Left forelimb (tissue), 1 donor: ENCODE results near the gene DGCR8.
A peak's percentile ranks its signal among the peaks of the same experiment; 100 is the strongest.
"Not testable (repeated sequence)": the region's sequence is repeated elsewhere in the genome, so short reads cannot be mapped to it uniquely, and the experiment has no call there.

Experiments used
- DNase-seq: peaks from one replicate; pipeline ENCODE4 v3.0.0-alpha.2; 2018; ENCODE audit warnings: low spot score

The DGCR8 gene

GRCh38 chr22:20066617-20067383, 13.2 kb upstream of the DGCR8 start:
- no peak for DNase-seq

GRCh38 chr22:20067384-20067682, 12.7 kb upstream of the DGCR8 start:
- DNase-seq = not testable (repeated sequence)

- DNase-seq = no peak
These were observed 11.4 kb upstream of the DGCR8 start for GRCh38 chr22:20068640-20069039.

DNA sequence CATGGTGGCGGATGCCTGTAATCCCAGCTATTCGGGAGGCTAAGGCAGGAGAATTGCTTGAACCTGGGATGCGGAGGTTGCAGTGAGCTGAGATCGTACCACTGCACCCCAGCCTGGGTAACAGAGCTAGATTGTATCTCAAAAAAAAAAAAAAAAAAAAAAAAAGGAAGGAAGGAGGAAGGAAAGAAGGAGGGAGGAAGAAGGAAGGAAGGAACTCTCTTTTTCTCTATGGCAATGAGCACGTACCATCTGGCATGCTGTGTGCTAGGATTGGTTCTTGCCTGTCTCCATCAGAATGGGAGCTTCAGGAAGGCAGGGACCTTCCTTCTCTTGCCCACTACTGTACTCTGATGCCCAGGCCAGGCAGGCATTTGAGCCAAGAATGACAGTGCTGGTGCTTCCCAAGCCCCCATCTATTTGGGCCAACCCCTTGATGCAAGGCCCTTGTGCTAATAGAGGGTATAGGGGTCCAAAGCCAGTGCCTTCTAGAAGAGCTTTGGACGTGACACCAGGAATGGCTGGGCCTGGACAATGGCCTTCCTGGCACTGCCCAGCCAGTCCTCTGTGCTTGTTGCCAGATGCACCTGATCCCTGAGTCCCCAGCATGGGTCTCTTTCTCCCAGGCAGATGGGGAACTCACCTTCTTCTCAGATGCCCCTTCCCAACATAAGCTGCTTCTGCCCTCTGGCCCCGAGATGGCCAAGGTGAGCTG, 10.6 kb upstream of the DGCR8 start:
- no peak for DNase-seq

GRCh38 chr22:20071524-20071972, 8.5 kb upstream of the DGCR8 start:
- DNase-seq = no peak

DNA sequence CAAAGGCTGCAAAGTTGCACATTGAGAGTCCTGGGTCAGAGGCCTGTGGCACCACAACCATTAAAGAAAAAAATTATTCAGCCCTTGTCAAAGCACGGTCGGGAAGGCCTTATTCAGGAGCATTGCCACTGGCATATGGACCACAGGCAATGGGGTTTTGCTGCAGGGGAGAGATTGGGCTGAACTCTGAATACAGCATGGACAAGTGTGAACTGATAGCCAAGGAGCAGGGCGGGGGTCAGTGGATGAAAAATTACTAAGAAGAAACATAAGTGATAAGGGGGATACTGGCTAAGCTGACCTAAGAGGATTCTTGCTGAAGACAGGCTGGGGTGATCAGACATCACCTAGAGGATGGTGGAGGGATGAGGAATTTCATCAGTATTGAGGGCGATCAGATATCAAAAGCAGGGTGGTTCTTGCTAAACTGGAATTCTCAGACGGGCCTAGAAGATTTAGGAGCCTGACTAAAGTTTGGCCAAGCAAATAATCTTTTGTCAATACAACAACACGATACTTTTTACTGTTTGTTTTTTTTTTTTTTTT, 3.3 kb upstream of the DGCR8 start:
- no peak for DNase-seq

DNA sequence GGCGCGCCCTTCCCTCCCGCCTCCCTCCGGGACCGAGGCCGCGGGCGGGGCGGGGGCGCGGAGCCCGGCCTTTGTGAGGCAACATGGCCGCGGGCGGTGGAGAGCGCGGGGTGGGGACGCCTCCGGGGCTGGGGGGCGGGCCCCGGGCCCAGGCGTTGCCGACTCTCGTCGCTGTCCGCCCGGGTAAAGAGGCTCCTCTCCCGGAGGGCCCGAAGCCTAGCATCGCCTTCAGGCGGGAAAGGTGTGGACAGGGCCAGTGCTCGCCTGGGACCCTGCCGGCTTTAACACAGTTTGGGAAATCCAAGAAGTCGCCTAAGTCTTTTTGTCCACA, 369 bp downstream of the DGCR8 start:
- peak; percentile 80 for DNase-seq

DNA sequence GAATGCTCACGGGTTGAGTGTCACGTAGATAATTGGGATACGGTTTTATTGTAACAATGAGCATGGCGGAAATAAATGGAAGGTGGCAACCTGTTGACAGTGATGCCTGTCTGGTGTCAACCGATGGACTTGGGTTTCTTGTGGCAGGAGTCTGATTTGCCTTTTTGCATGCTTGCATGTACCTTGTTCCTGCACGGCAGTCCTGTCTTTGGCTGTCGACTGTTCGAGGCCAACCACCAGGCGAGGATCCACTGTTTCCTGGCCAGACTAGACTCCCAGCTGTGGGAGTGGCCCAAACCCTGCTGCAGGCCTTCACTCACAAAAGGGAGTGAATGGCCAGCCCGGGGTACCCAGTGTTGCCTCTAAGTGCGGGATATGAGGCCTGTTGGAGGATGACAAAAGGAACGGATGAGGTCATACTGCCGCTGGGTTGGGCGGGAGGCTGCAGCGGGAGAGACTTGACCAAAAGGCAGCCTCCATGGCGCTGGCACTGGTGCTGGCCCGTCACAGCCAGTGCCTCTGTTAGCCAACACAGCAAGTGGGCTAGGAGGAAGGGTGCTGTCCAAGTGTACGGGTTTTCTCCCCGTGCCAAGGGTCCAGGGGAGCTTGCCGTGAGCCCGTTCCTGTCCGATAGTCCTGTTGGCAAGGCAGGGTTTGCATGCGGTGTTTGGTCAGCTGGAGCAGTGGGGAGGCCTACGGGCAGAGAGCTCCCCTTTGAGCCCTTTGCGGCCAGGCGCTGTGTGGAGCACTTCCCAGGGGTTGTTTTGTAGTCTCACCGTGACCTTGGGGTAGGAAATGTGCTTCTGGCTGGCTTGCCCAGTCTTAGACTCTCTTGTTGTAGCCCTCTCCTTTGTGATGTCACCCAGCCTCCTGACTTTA, 974 bp downstream of the DGCR8 start:
- peak; percentile 72 for DNase-seq

DNA sequence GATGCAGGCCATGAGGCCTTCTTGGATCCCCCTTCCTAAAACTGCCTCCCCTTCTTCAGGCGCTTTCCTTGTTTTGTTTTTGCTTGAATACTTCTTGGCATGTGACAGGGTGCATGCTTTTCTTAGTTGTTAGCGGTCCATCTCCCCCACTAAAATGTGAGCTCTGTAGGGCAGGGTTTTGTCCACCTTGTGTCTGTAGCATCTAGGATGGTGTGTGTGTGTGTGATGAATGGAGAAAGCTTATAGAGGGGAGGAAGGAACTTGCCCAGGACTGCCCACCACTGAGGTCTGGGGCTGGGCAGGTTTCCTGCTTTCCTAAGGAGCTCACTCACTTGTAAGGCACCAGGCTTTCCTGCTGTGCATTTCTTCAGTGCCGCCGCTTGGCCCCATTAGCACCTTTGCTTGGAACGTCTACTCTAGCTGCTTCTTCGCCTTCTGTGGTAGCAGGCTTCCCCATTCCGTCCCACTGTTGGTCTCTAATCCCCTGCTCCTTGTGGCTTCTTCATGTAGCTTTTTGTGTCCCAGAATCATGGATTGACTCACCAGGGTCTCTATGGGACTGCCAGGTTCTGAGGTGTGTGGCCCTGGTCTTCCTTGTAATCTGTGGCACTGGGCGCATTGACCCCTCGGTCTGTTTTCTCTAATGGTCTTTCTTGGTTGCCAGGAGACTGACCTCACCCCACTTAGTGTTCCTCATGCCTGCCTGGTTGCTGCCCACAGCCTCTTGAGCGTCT, 3.3 kb downstream of the DGCR8 start:
- no peak for DNase-seq

DNA sequence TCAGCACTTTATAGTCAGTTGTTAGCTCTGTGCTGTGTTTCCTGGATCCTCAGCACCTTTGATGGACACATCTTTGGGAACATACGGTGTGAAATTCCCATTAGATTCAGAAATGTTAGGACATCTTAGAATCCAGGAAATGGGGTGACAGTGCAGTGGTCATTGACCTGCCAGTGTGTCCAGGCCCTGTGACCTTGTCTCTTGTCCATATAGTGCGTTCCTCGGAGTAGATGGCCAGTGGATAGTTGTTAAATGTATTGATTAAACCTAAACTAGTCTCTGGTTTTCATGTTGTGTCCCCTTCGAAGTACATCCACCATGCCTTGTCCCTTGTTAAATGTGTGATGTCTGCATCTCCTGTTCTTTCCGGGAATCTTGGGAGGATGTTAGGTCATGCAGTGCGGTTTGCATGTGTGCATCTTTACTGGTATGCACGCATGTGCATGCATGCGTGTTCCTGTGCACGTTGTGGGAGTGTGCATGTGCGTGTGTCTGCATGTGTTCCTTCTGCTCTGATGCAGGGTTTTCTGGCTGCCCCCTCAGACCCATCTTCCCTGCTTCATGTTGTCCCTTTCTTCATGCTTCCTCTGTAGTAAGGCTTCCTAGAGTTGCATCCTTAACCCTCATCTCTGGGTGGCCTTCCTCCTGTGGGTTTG, 4.0 kb downstream of the DGCR8 start:
- DNase-seq = no peak

DNA sequence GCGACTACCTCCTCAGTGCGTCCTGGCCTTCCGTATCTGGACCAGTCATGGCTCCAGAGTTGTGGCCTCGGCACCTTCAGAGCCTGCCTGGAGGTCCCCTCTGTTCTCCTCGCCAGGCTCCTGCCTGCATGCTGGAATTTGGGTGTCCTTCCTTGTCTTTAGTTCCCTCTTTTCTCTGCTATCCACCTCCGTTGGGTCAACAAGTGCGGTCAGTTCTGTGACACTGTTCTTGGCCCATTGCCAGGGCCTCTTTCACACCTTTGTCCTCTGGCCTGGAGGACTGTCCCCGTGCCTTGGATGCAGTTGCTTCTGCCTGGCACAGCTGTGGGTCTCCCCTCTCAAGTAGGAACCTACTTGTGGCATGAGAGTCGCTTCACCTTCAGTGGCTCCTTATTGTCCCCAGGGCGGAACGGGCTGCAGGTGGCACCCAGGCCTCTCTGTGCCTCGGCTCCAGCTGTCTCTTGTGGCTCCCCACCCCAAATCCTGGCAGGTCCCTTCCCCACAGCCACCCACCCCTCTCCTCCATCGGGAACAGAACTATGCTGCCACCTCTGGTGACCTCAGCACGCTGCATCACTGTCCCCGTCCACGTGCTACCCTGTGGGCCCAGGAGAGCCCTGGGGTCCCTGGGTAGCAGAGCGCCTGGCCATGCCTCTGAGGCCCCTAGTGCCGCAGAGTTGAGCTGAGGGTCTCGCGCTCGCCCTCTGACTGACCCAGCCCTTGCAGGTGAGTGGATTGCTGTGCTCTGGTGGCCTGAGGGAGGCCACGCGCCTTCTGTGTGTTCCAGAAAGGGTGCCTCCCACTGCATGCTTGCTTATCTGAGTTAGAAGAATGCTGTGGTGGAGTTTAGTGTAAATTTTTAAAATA, 4.7 kb downstream of the DGCR8 start:
- no peak for DNase-seq

DNA sequence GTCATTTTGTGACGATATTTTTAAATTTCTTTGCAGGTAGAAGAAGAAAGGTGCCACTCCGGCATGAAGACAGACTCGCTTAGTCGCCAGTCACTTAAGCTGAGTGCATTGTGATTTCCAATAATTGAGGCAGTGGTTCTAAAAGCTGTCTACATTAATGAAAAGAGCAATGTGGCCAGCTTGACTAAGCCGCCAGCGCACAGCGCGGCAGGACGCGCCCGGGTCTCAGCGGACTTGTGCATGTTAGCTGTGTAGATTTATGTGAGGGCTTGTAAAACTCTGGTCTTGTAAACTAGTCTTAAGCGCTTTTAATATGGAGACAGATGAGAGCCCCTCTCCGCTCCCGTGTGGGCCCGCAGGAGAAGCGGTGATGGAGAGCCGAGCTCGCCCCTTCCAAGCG, 5.6 kb downstream of the DGCR8 start:
- DNase-seq = no peak

DNA sequence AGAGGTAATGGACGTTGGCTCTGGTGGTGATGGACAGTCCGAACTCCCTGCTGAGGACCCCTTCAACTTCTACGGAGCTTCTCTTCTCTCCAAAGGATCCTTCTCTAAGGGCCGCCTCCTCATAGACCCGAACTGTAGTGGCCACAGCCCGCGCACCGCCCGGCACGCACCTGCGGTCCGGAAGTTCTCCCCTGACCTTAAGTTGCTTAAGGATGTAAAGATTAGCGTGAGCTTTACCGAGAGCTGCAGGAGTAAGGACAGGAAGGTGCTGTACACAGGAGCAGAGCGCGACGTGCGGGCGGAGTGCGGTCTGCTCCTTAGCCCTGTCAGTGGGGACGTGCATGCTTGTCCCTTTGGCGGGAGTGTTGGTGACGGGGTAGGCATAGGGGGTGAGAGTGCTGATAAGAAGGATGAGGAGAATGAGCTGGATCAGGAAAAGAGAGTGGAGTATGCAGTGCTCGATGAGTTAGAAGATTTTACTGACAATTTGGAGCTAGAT, 6.1 kb downstream of the DGCR8 start:
- no peak for DNase-seq

DNA sequence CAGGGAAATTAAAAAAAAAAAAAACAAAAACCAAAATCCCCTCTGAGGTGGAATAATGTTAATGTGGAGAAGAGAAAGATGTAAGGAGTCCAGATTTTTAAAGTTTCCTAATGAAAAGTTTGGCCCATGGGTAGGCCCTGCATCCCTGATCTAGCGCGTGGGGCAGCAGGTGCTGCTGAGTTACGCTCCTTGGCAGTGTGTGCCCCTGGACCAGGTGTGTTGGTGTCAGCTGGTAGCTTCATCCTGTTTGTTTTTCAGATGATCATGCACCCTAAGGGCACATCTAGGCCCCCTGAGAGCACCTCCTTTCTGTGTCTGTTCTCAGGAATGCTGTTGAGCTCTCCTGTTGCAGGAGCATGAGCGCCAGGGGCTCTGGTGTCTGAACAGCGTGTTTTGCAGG, 6.7 kb downstream of the DGCR8 start:
- no peak for DNase-seq

DNA sequence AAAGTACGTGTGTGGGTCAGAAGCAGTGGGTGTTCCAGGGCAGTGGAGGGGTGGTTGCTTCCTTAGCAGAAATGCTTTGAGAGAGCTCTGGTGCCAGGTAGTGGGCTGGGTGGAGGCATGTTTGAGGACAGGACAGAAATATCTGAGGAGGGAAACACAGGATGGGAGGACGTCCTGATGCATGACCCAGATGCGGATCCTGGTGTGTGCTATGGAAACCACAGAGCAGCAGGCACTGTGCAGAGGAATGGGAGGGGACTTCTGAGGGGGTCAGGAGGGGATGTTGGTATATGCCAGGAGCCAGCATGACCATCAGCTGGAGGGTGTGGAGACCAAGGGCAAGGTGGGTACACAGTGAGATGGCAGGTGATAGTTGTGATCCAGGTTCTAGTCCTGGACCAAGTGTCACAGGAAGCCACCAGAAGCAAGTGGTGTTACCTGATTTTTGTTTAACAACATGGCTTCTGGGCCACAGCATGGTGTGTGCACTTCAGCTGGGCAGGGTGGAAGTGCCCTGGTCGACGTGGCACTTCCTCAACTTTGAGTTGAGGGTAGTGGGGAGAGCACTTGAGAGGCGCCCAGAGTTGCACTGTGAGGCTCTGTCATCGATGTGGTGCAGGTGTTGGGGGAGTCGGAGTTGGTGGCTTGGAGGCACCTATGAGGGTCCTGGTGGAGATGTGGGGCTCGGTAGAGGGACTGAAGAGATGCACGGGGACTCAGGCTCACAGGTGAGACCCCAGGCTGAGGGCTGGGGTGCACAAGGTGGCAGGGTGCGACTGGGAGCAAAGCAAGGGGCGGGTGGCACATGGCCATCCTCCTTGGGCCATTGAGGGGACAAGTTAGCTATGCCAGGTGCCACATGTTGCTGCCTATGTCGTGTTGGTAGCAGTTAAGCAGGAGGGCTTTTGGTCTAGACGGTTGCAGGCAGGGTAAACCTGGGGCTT, 7.5 kb downstream of the DGCR8 start:
- peak; percentile 28 for DNase-seq

DNA sequence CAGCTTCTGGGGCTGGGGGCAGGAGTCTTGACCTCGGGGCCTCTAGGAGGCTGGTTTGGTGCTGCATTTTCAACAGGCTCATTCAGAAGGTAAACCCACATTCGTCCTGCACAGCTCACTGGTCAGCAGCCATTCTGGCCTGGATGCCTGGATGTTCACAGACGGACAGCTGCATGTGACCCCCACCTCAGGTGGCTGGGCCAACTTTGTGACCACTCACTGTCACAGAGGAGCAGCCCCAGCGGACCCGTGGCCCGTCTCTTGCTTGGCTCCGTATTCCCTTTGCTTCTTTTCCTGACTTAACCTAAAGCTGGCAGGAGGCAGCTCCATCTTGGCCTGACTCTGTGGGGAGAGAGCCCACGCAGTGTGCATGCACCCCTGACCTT, 8.2 kb downstream of the DGCR8 start:
- peak; percentile 45 for DNase-seq

GRCh38 chr22:20089226-20089976, 9.4 kb downstream of the DGCR8 start:
- DNase-seq = peak; percentile 36

DNA sequence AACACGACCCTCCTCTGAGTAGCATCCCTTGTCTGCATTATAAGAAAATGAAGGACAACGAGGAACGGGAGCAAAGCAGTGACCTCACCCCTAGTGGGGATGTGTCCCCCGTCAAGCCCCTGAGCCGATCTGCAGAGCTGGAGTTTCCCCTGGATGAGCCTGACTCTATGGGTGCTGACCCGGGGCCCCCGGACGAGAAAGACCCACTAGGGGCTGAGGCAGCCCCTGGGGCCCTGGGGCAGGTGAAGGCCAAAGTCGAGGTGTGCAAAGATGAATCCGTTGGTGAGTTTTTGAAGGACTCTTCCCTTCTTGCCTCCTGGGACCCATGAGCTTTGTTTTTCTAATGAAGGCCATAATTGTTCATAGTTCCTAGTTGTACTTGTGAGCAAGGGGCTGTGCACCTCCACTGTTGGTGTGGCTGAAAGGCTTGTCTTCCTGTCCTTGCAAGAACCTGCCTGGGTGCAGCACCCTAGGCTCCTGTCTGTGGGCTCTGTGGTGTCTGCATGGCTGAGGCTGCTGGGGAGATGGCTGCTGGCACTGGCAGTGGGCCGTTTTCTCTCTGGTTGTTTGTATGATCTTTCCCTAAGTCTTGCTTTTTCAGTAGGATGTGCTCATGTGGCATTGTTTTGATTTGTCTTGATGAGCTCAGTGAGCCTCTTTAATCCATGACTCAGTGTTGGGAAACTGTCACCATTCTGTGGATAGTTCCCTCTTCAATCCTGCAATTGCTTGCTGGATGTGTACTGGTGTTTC, 10.1 kb downstream of the DGCR8 start:
- peak; percentile 48 for DNase-seq
